Mucosa of gallbladder (tissue), 1 donor: ENCODE data around the gene TCF7L1. TPM values are rescaled to one million over a fixed set of nuclear protein-coding genes. Genes with fewer than 3 reads are reported as not detected.

ENCODE experiments used
- DNase-seq: peaks from one replicate; pipeline ENCODE4 v3.0.0-alpha.2; 2020; ENCODE audit warnings: low spot score
- total RNA-seq: library from RNA; stranded (reverse); gene quantifications from one replicate; pipeline ENCODE4 v1.2.1, GENCODE V29; 2021
- donor health status: DM: no; HTN: no; CAD: no.

TCF7L1 gene
- total RNA-seq, 1 donor from 2014 or later: 7.6 TPM

DNA sequence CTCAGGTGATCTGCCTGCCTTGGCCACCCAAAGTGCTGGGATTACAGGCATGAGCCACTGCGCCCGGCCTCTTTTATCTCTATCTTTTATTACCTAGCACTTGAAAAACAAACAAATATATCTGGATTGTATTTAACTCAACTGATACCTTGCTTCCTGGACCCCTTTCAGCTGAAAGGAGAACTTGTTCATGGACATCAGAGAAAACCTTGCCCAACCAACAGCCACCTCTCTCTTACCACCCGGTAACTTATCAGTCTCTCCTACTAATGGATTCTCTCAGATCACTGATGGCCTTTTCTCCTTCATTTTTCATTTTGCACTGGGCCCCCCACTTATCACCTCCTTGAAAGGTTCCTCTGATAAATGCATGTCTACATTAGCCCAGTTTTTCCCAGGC is 214.4 kb downstream of the TCF7L1 start:
- no peak for DNase-seq

- peak; percentile 48 for DNase-seq
Observed at GRCh38 chr2:85353876-85354285, 220.7 kb downstream of the TCF7L1 start.

DNA sequence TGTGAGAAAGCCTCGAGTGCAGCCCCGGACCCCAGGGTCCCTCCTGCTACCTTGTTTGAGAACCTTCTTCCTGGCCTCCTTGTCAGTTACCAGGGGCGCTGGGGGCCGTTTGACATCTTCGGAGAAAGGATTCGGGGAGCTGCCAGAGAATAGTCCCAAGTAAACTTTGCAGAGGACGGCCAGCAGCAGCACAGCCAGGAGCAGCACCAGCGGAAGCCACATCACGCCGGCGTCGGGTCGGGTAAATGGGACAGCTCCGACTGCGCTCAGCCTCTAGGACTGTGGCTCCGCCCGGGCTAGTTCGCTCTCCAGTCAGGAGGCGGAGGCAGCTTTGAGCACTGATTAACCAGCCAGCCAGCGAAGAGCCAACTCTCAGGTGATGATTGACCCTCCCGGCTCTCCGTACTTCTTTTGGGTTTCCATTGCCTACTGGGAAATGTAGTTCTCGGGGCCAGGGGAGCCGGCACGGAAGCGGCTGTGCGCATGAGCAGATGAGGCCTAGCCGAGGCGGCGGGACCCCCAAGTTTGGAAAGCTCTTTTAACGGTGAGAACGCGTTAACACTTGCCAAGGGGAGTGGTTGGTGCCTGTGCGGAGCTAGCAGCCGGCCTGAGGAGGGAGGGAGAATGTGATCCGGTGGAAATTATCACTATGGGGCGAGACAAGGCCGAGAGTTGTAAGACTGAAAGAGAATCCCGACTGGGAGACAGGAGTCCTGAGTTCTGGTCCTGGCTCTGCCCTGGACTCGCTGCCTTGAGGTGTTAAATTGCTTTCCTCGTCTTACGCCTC is 221.3 kb downstream of the TCF7L1 start, which contains the start of the genes ELMOD3 and RETSAT:
Gene ELMOD3 (plus strand): TSS at position 484 of the 787 bp plus-strand sequence. CDS start 2,430 bp downstream, outside the sequence.
Gene RETSAT (minus strand): TSS at position 243 of the 787 bp plus-strand sequence. CDS start 21 bp downstream, at position 222.
- peak; percentile 100 for DNase-seq

DNA sequence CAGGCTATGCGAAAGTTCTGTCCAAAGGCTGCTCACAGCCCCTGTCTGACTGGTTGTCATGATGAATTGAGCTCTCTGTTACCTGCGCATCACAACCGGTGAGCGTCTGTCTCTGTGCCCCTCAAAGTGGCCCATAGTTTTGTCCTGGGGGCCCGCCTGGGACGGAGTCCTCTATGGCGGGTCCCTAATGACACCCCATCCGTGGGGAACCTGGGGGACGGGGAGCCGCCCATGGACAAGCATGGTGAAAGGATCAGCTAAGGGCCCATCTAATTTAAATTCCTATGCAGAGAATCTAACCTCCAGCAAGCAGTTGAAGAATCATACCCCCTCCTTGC is 221.8 kb downstream of the TCF7L1 start:
- DNase-seq: no peak

DNA sequence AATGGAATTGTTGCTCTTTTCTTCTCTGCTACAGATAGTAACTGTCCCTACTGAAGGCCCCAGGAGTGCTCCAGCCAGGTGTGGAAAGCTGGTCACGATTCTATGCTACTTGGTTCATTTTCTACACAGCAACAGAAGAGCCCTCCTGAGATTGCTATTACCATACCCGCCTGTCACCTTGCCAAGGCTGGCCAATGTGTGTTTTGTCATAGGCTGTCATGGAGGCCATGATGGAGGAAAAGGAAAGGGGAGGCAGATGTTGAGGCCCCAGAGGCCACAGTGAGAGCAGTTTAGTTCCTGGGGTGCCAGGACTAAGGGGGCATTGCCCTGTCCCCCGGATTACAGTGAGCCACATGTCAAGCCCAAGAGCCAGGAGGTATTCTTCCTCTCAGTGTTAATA is 222.3 kb downstream of the TCF7L1 start:
- no peak for DNase-seq

GRCh38 chr2:85356186-85356585 is 223.0 kb downstream of the TCF7L1 start:
- no peak for DNase-seq

GRCh38 chr2:85357736-85358135 is 224.5 kb downstream of the TCF7L1 start:
- no peak for DNase-seq

Other genes starting within 250 kb of the TCF7L1 start
- gene TMSB10, start 227.7 kb upstream of the TCF7L1 start, total RNA-seq: 999 TPM
- gene KCMF1, start 162.2 kb upstream of the TCF7L1 start, total RNA-seq: 60.1 TPM
- 237 TPM for gene TGOLN2, start 194.6 kb downstream of the TCF7L1 start, total RNA-seq
- gene RETSAT, start 221.1 kb downstream of the TCF7L1 start, total RNA-seq: 86.4 TPM
- 30.3 TPM for gene ELMOD3, start 221.4 kb downstream of the TCF7L1 start, total RNA-seq